B cell (primary cell): Measurements from ENCODE around the gene CLCN3. TPM values are rescaled to one million over a fixed set of nuclear protein-coding genes. Genes with fewer than 3 reads are reported as not detected.

Source experiments
- ATAC-seq: fragments of 200-7000 bp; cut with Tn5 transposase; one replicate; pipeline ENCODE4 v1.10.0; 2021; ENCODE audit warnings: low read depth, mild to moderate bottlenecking, moderate number of reproducible peaks, moderate library complexity
- CTCF ChIA-PET: fragments of 350-600 bp; sonication (Branson Sonifier 250); formaldehyde crosslinking; loops from one replicate; lab custom pipeline; 2021; ENCODE audit warnings: antibody characterized with exemption, inconsistent platforms; lab: Charles Lee
- POLR2A ChIA-PET: fragments of 350-600 bp; sonication (Branson Sonifier 250); formaldehyde crosslinking; loops from one replicate; lab custom pipeline; 2021; ENCODE audit warnings: antibody characterized with exemption; lab: Charles Lee
- DNase-seq: peaks from one replicate; pipeline ENCODE4 v3.0.0; 2013
- H2AFZ ChIP-seq: 2 replicates; pipeline ENCODE4 v1.6.1; 2012; ENCODE audit warnings: mild to moderate bottlenecking, low read depth, low read length; ENCODE audit not compliant: insufficient read depth, poor library complexity, severe bottlenecking
- H3K27ac ChIP-seq, 2 donors: 1 replicate in 1 of 2; 2 replicates in 1 of 2; pipeline ENCODE4 v1.5.1; 2012 to 2013; ENCODE audit warnings: low read length in 2 of 2, mild to moderate bottlenecking in 2 of 2, moderate library complexity in 1 of 2
- H3K27me3 ChIP-seq, 4 experiments: fragments of 200-600 bp in 1 of 4; sonication (generic) in 1 of 4; replicated peaks in 1 of 4; 1 replicate in 2 of 4; 2 replicates in 2 of 4; pipeline versions ENCODE4 v1.6.1 to v1.7.0; 2013 to 2016; ENCODE audit warnings: low read length in 3 of 4, mild to moderate bottlenecking in 2 of 4, mixed read lengths in 1 of 4, moderate library complexity in 1 of 4; ENCODE audit not compliant: insufficient read depth in 4 of 4, control insufficient read depth in 3 of 4; ENCODE audit errors: control extremely low read depth in 1 of 4
- H3K36me3 ChIP-seq, 2 experiments: replicated peaks in 1 of 2; 1 replicate in 1 of 2; 2 replicates in 1 of 2; pipeline versions ENCODE4 v1.6.1 to v1.7.1; 2013; ENCODE audit warnings: low read length in 1 of 2; ENCODE audit not compliant: insufficient read depth in 2 of 2, control insufficient read depth in 1 of 2; ENCODE audit errors: control extremely low read depth in 1 of 2, extremely low read depth in 1 of 2
- H3K4me1 ChIP-seq, 2 donors: fragments of 200-600 bp in 1 of 2; sonication (generic) in 1 of 2; 1 replicate in 1 of 2; 2 replicates in 1 of 2; pipeline versions ENCODE4 v1.5.1 to v1.6.1; 2013 to 2017; ENCODE audit warnings: low read length in 2 of 2; ENCODE audit not compliant: control insufficient read depth in 2 of 2, insufficient read depth in 2 of 2
- H3K4me2 ChIP-seq: replicated peaks from 2 replicates; pipeline ENCODE3; 2012; ENCODE audit warnings: mild to moderate bottlenecking, low read depth, low read length; ENCODE audit not compliant: poor library complexity, severe bottlenecking
- H3K4me3 ChIP-seq, 5 experiments: fragments of 200-600 bp in 1 of 5; sonication (generic) in 1 of 5; 1 replicate in 3 of 5; 2 replicates in 2 of 5; pipeline versions ENCODE4 v1.5.1 to v1.7.0; 2011 to 2016; ENCODE audit warnings: low read length in 4 of 5, mild to moderate bottlenecking in 4 of 5, low read depth in 2 of 5, control low read depth in 1 of 5, moderate library complexity in 1 of 5; ENCODE audit not compliant: insufficient read depth in 1 of 5; ENCODE audit errors: control extremely low read depth in 1 of 5, extremely low read depth in 1 of 5
- H3K79me2 ChIP-seq: fragments of 200-600 bp; sonication (generic); one replicate; pipeline ENCODE4 v1.6.0; 2016; ENCODE audit warnings: low read length; ENCODE audit not compliant: control insufficient read depth, insufficient read depth
- H3K9ac ChIP-seq: fragments of 200-600 bp; sonication (generic); 2 replicates; pipeline ENCODE4 v1.6.1; 2017; ENCODE audit warnings: mild to moderate bottlenecking, low read length, moderate library complexity
- H3K9me3 ChIP-seq, 3 donors: one replicate each; pipeline versions ENCODE4 v1.6.1 to v1.7.1; 2013; ENCODE audit warnings: low read length in 2 of 3; ENCODE audit not compliant: control insufficient read depth in 2 of 3, insufficient read depth in 1 of 3; ENCODE audit errors: control extremely low read depth in 1 of 3
- H4K20me1 ChIP-seq: 2 replicates; pipeline ENCODE4 v1.6.0; 2012; ENCODE audit warnings: mild to moderate bottlenecking, low read length; ENCODE audit not compliant: insufficient read depth, control insufficient read depth, poor library complexity, severe bottlenecking
- H3K27ac Mint-ChIP-seq: one replicate; pipeline ENCODE4 v1.8.0; 2021; ENCODE audit warnings: mixed read lengths
- H3K27me3 Mint-ChIP-seq: one replicate; pipeline ENCODE4 v1.8.0; 2021; ENCODE audit warnings: mixed read lengths
- H3K4me1 Mint-ChIP-seq: one replicate; pipeline ENCODE4 v1.8.0; 2021; ENCODE audit warnings: mixed read lengths
- H3K4me3 Mint-ChIP-seq: one replicate; pipeline ENCODE4 v1.8.0; 2021; ENCODE audit warnings: mixed read lengths
- H3K9me3 Mint-ChIP-seq: one replicate; pipeline ENCODE4 v1.8.0; 2022; ENCODE audit warnings: mixed read lengths; ENCODE audit not compliant: insufficient read depth
- CTCF ChIP-seq: fragments of 200-600 bp; IDR thresholded peaks from one replicate; pipeline ENCODE4 v1.8.0; 2022; ENCODE audit warnings: antibody characterized with exemption, mild to moderate bottlenecking
- EZH2 ChIP-seq: IDR thresholded peaks from 2 replicates; pipeline ENCODE4 v1.6.1; 2012; ENCODE audit warnings: borderline replicate concordance, low read depth, mild to moderate bottlenecking, moderate library complexity, low read length; ENCODE audit not compliant: insufficient read depth, poor library complexity, severe bottlenecking
- WGBS: methylation state at CpG from one replicate; pipeline ENCODE4 v1.1.5; 2013; ENCODE audit warnings: missing lambda C conversion rate; ENCODE audit not compliant: insufficient coverage; 5-methylcytosine and 5-hydroxymethylcytosine counted together
- intact Hi-C: fragments of 100-400 bp; cut with micrococcal nuclease; formaldehyde crosslinking; loops from one replicate; pipeline ENCODE4 v1.10.0; 2022
- polyA plus RNA-seq: library from polyadenylated mRNA; depleted of rRNA; stranded (reverse); fragments of >200 nt; gene quantifications from 2 replicates; pipeline ENCODE4 v1.2.3, GENCODE V29; 2012
- total RNA-seq, 2 donors: library from RNA; stranded (reverse); fragments of 120-200 nt in 1 of 2; gene quantifications; 1 replicate in 1 of 2; 2 replicates in 1 of 2; pipeline versions ENCODE4 v1.2.3 to v1.2.4, GENCODE V29; 2013 to 2022

Gene CLCN3
- total and polyA plus RNA-seq, 2 donors (not counting 1 experiment from before 2014, with no cell fraction given) = 5.0 to 32.7 TPM

- peaks cover 4% of the 10 kb centered on the region for H3K4me1 Mint-ChIP-seq
- WGBS = 89% methylated on average over 3 of the region's 7 CpGs
- POLR2A ChIA-PET = no interaction called here
- no peak for TF ChIP-seq EZH2
- no peak for TF ChIP-seq CTCF
- Histone ChIP-seq H3K27me3 (no peaks in the 10 kb centered on the region), H3K9me3 (no peaks in the 10 kb centered on the region), H3K36me3 (peaks cover 6 to 10% of the 10 kb centered on the region in 2 experiments), H3K4me3 (no peak overlapping the region), H3K9ac (no peak overlapping the region), H3K79me2 (peaks cover 46% of the 10 kb centered on the region), H3K27ac (no peak overlapping the region), H4K20me1 (no peaks in the 10 kb centered on the region), H3K4me2 (no peak overlapping the region), H2AFZ (no peak overlapping the region), H3K4me1 (no peaks in the 10 kb centered on the region)
- intact Hi-C loops = no loop called here
- CTCF ChIA-PET = interaction anchor here (0.7 to 0.8 kb wide), 2 partner anchors 9 to 37 kb away, joined by 3 read pairs; partner anchors contain the start of gene NEK1
- DNase-seq (no peak), ATAC-seq (no peak)
- H3K9me3 Mint-ChIP-seq = no peaks in the 10 kb centered on the region
- no peak overlapping the region for H3K4me3 Mint-ChIP-seq
- H3K27ac Mint-ChIP-seq = peak overlapping the region; percentile 20
- no peaks in the 10 kb centered on the region for H3K27me3 Mint-ChIP-seq
Observed at GRCh38 chr4:169649545-169650226, 29.3 kb downstream of the CLCN3 start.

GRCh38 chr4:169650227-169650936, 30.0 kb downstream of the CLCN3 start:
- H3K79me2 ChIP-seq = peaks cover 44% of the 10 kb centered on the region
- Mint-ChIP-seq H3K4me3 (no peak overlapping the region), H3K9me3 (no peaks in the 10 kb centered on the region), H3K4me1 (peaks cover 4% of the 10 kb centered on the region), H3K27ac (no peak overlapping the region), H3K27me3 (no peaks in the 10 kb centered on the region)
- no peak for TF ChIP-seq CTCF
- TF ChIP-seq EZH2 = no peak
- H3K4me1 ChIP-seq = no peaks in the 10 kb centered on the region
- H3K4me2 ChIP-seq = no peak overlapping the region
- DNase-seq (no peak), ATAC-seq (no peak)
- H3K27ac ChIP-seq = no peak overlapping the region
- H4K20me1 ChIP-seq = no peaks in the 10 kb centered on the region
- no peaks in the 10 kb centered on the region for H3K9me3 ChIP-seq
- WGBS = no CpG with 5 or more reads among the region's 3 CpGs
- no peak overlapping the region for H2AFZ ChIP-seq
- intact Hi-C loops = no loop called here
- H3K4me3 ChIP-seq = no peak overlapping the region
- no peak overlapping the region for H3K9ac ChIP-seq
- H3K27me3 ChIP-seq = no peaks in the 10 kb centered on the region
- peaks cover 3 to 6% of the 10 kb centered on the region in 2 experiments for H3K36me3 ChIP-seq
- ChIA-PET POLR2A (no interaction called here), CTCF (interaction anchor here (0.8 kb wide), 1 partner anchor 38 kb away, joined by 3 read pairs; the partner anchor contains the start of gene NEK1)
